Measurements from ENCODE around the gene OR1F1. TPM values are rescaled to one million over a fixed set of nuclear protein-coding genes. Genes with fewer than 3 reads are reported as not detected.
"Not testable (repeated sequence)": the region's sequence is repeated elsewhere in the genome, so short reads cannot be mapped to it uniquely, and the experiment has no call there.

Gene OR1F1
- total RNA-seq = not detected

- Histone ChIP-seq H3K4me3 (peak within 1 kb of the TSS in 1 of 2 donors; percentile 16), H3K27me3 (peaks cover 51 to 64% of the 10 kb centered on the region in 2 donors), H3K27ac (no peak within 1 kb of the TSS), H3K4me1 (peaks cover 0 to 26% of the 10 kb centered on the region in 2 donors), H3K9me3 (peaks cover 0 to 9% of the 10 kb centered on the region in 2 donors), H3K36me3 (no peaks in the 10 kb centered on the region)
- DNase-seq (ENCODE audit: low spot score) = no peak
- TF ChIP-seq CTCF (IDR thresholded peaks at IDR 0.05) = no peak
Measured at GRCh38 chr16:3187798-3188674, at the start of gene OR1F1. TSS of gene OR1F1 (plus strand) at chr16:3188204.

GRCh38 chr16:3138342-3138741 is 49.7 kb upstream of the OR1F1 start:
- peaks cover 23% of the 10 kb centered on the region for H3K36me3 ChIP-seq
- no peaks in the 10 kb centered on the region for H3K27me3 ChIP-seq
- no peak overlapping the region for H3K27ac ChIP-seq
- no peaks in the 10 kb centered on the region for H3K9me3 ChIP-seq
- H3K4me3 ChIP-seq = no peak overlapping the region
- no peak for DNase-seq (ENCODE audit: low spot score)
- peaks cover 0 to 29% of the 10 kb centered on the region in 2 donors for H3K4me1 ChIP-seq
- TF ChIP-seq CTCF (IDR thresholded peaks at IDR 0.05) = no peak

- no peak for DNase-seq (ENCODE audit: low spot score)
- no peaks in the 10 kb centered on the region for H3K9me3 ChIP-seq
- H3K4me1 ChIP-seq = peaks cover 0 to 27% of the 10 kb centered on the region in 2 donors
- TF ChIP-seq CTCF (IDR thresholded peaks at IDR 0.05) = no peak
- no peak overlapping the region for H3K27ac ChIP-seq
- peaks cover 23% of the 10 kb centered on the region for H3K36me3 ChIP-seq
- H3K27me3 ChIP-seq = no peaks in the 10 kb centered on the region
- H3K4me3 ChIP-seq = no peak overlapping the region
Measured at GRCh38 chr16:3138823-3139426, 49.1 kb upstream of the OR1F1 start.

- H3K4me3 ChIP-seq; H3K27me3 ChIP-seq; H3K9me3 ChIP-seq; H3K27ac ChIP-seq; DNase-seq (ENCODE audit: low spot score): not testable (repeated sequence)
- peaks cover 0 to 31% of the 10 kb centered on the region in 2 donors for H3K4me1 ChIP-seq
- H3K36me3 ChIP-seq = peaks cover 23% of the 10 kb centered on the region
Measured at GRCh38 chr16:3139561-3139960, 48.4 kb upstream of the OR1F1 start.

GRCh38 chr16:3140603-3141427 is 47.2 kb upstream of the OR1F1 start:
- H3K9me3 ChIP-seq = no peaks in the 10 kb centered on the region
- H3K27ac ChIP-seq = no peak overlapping the region
- no peaks in the 10 kb centered on the region for H3K27me3 ChIP-seq
- peaks cover 0 to 25% of the 10 kb centered on the region in 2 donors for H3K4me1 ChIP-seq
- peaks cover 23% of the 10 kb centered on the region for H3K36me3 ChIP-seq
- TF ChIP-seq CTCF (IDR thresholded peaks at IDR 0.05) = no peak
- DNase-seq (ENCODE audit: low spot score) = no peak
- H3K4me3 ChIP-seq = no peak overlapping the region

All from right atrium auricular region (tissue), 2 donors.